Measurements from ENCODE around the gene IGF2R. TPM values are rescaled to one million over a fixed set of nuclear protein-coding genes. Genes with fewer than 3 reads are reported as not detected.
"Not testable (repeated sequence)": the region's sequence is repeated elsewhere in the genome, so short reads cannot be mapped to it uniquely, and the experiment has no call there.

IGF2R gene, protein sequence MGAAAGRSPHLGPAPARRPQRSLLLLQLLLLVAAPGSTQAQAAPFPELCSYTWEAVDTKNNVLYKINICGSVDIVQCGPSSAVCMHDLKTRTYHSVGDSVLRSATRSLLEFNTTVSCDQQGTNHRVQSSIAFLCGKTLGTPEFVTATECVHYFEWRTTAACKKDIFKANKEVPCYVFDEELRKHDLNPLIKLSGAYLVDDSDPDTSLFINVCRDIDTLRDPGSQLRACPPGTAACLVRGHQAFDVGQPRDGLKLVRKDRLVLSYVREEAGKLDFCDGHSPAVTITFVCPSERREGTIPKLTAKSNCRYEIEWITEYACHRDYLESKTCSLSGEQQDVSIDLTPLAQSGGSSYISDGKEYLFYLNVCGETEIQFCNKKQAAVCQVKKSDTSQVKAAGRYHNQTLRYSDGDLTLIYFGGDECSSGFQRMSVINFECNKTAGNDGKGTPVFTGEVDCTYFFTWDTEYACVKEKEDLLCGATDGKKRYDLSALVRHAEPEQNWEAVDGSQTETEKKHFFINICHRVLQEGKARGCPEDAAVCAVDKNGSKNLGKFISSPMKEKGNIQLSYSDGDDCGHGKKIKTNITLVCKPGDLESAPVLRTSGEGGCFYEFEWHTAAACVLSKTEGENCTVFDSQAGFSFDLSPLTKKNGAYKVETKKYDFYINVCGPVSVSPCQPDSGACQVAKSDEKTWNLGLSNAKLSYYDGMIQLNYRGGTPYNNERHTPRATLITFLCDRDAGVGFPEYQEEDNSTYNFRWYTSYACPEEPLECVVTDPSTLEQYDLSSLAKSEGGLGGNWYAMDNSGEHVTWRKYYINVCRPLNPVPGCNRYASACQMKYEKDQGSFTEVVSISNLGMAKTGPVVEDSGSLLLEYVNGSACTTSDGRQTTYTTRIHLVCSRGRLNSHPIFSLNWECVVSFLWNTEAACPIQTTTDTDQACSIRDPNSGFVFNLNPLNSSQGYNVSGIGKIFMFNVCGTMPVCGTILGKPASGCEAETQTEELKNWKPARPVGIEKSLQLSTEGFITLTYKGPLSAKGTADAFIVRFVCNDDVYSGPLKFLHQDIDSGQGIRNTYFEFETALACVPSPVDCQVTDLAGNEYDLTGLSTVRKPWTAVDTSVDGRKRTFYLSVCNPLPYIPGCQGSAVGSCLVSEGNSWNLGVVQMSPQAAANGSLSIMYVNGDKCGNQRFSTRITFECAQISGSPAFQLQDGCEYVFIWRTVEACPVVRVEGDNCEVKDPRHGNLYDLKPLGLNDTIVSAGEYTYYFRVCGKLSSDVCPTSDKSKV (N-terminal part only)
- 10 to 100 TPM; 44.1 to 64.2 (median 52.2) TPM for polyA plus RNA-seq (ENCODE audit: insufficient read depth in 1 of 5, insufficient read length in 5 of 5, low replicate concordance in 1 of 5)
- long read RNA-seq, donor 1, result 0 reads
- long read RNA-seq, donor 2, full-length matches to known transcripts, result 1 of 1 reads
- long read RNA-seq, donor 2, partial matches to known transcripts, result 0 of 1 reads
- long read RNA-seq, donor 2, other reads (novel, unspliced or antisense), result 0 of 1 reads
- long read RNA-seq, donor 3, result 0 reads
- long read RNA-seq, donor 4, result 0 reads
- long read RNA-seq, donor 5, partial matches to known transcripts, result 68 of 68 reads
- long read RNA-seq, donor 5, other reads (novel, unspliced or antisense), result 0 of 68 reads
- long read RNA-seq, donor 6, result 0 reads
- long read RNA-seq, donor 7, partial matches to known transcripts, result 50 of 50 reads
- long read RNA-seq, donor 7, other reads (novel, unspliced or antisense), result 0 of 50 reads
- long read RNA-seq, donor 8, result 0 reads

DNA sequence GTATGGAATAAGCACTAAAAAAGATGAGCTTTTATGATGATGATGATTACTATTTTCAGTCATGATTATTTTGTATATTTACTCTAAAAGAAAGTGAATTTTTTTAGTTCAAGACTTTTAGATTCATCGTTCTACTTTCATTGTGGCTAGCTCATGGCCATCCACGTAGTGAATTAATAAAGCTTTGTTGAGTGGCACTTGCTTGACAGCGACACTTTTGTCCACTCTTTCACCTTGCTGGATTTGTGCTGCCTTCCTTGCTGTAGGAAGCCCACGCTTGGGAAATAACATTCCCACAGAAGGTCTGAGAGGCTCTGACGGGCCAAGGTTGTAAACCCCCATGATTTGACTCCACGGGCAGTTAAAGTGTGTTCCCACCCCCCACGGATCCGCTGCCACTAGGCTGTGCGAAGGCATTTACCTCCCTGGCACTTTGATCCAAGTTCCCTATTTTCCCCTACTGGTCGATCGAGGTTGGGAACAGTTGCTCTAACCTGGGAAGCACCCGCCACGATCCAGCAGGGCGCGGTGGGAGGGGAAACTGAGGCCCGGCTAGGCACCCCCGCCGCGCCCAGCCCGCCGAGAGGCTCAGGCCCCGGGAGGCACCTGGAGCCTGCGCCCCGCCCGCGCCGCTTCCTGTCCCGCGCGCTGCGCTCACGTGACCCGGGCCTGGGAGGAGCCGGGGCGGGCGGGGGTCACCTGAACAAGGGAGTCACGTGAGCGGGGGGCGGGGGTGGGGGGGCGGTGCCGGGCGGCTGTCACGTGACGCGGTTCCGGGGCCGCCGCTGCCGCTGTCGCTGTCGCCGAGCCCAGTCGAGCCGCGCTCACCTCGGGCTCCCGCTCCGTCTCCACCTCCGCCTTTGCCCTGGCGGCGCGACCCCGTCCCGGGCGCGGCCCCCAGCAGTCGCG lies at the start of gene IGF2R:
Gene IGF2R, plus strand, starts transcription at position 788 of the 909 bp plus-strand sequence. CDS start 165 bp downstream, outside the sequence.
- peak; percentile 86 to 89 for DNase-seq

DNA sequence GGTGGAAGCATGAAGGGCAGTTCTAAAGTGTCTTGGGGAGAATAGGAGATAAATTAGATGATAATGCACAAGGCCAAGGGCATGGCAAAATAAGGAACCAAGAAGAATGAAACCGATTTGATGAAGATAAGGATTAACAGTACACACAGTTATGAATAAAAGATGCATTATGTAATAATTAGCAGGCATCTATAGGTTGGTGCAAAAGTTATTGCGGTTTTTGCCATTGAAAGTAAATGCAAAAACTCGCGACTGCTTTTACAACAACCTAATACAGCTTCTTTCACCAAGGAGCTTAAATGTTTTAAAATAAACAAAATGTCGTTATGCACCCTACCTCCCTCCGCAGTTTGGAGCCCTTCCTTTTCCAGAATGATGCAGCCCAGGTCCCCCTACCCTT lies 49.1 kb upstream of the IGF2R start:
- no peak for DNase-seq

DNA sequence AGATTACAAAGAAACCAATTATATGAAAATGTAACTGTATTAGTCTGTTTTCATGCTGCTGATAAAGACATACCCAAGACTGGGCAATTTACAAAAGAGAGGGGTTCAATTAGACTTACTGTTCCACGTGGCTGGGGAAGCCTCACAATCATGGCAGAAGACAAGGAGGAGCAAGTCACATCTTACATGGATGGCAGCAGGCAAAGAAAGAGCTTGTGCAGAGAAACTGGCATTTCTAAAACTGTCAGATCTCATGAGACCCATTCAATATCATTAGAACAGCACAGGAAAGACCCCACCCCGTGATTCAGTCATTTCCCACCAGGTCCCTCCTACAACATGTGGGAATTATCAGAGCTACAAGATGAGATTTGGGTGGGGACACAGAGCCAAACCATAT lies 44.7 kb upstream of the IGF2R start:
- DNase-seq, result not testable (repeated sequence)

DNA sequence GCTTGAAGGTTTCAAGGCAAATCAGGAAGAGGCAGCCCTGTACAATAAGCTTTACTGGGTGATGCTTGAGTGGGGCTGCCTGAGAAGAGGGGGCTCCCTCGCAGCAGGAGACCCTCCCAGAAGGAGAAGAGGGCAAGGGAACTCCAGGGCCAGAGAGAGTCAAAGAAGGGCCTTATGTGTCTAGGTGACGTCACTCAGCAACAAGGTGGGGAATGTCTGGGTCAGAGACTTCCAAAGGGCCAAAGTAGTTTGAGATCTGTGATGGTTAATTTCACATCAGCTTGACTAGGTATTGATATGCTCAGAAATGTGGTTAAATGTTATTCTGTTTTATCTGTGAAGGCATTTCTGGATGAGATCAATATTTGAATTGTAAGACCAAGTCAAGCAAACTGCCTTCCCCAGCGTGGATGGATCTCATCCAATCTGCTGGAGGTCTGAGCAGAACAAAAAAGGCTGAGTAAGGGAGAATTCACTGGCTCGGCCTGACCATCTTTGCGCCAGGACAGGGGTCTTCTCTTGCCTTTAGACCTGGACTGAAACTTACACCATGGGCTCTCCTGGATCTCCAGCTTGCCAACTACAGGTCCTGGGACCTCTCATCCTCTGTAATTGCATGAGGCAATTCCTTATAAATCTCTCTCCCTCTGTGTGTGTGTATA lies 42.2 kb upstream of the IGF2R start:
- DNase-seq, result no peak

DNA sequence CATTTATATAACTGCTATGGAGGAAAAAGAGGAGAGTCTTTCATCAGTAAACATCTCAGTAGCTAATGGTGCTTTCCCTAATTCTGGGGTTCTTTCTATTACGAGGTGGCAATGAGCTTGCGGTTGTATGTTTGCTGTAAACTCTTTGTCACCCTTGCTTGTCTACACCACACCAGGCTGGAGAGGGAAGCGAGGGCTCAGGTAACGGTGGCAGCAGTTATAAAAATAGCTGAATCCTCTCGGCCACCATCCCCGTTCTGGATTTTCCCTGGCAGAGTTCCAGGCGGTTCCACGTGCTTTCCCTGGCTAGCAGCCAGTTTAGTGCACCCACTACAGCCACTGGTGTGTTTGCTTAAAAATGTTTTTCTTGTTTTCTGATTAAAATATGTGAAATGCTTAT lies 39.1 kb upstream of the IGF2R start:
- no peak for DNase-seq

DNA sequence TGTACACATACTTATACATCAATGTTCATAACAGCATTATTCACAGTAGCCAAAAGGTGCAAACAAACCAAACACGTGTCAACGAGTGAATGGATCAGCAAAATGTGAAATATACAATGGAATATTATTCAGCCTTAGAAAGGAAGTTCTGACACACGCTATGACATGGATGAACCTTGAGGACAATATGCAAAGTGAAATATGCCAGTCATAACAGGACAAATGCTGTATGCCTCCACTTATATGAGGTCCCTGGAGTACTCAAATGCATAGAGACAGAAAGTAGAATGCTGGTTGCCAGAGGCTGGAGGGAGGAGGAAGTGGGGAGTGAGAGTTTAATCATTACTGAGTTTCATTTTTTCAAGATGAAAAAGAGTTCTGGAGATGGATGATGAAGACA lies 37.8 kb upstream of the IGF2R start:
- DNase-seq, result no peak

DNA sequence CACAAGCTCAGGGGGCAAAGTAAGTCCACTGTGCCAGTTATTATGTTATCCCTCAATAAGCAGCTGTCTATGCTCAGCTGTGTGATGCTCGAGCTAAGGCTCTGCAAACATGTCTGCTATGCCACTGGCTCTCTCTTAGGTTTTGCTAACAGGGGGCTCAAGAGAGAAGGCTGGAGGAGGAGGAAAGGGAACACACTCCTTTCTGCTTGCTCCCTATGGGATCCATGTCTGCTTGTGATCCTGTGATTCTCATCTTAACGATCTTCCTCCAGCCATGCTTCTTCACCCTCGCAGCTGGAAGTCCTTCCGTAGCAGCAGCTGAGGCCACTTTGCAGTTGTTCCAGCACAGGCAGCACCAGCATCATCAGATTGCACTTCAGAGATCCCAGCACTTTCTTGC lies 37.0 kb upstream of the IGF2R start:
- no peak for DNase-seq

DNA sequence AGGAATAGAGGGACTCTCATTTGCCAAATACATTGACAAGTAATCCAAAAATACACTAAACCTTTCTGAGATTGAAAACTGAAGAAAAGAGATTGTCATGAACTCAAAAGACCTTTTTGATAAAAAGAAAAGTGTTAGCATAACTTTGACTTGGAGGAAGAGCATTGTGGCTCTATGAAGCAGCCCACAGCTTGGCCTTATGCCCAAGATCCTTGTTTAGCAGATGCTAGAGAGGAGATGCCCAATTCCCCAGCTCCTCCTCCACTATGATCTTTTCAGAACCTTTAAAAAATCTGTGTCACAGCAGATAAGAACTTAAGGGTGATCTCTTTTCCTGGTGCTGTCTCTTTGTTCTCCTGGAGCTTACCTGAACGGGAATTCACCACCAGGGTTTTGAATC lies 35.8 kb upstream of the IGF2R start:
- no peak for DNase-seq

DNA sequence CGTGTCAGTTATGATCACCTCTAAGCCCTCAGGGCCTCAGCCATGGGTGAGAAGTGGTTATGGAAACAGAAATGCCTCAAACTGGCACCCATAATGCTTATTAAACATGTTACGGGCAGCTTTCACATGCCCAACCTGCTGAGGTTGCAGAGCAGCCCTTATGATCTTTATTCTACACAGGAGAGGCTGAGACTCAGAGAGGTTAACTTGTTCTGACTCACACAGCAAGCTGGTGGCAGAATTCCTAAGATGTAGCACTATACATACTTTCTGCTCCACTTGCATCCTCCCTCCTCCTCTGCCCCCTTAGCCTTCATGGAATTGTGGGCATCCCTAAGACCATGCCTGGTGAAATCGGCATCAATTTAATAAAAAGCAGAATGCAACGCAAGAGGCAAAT lies 34.7 kb upstream of the IGF2R start:
- DNase-seq, result no peak

DNA sequence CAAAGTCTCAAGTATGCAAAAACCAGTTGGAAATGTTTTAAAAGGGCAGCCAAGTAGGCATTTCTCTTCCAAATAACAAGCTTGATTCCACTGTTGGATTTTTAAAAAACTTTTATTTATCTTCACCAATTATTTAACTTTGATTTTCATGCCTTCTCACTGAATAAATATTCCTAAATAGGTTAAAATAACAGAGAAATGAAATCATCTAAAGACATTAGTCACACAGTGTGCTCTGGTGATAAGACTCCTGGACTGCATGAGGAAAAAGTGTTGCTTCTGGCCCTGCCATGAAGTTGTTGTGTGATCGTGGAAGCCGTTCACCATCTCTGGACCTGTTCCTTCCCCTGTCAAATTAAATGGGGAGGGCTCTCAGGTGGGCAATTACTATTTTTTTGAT lies 33.8 kb upstream of the IGF2R start:
- DNase-seq, result no peak

DNA sequence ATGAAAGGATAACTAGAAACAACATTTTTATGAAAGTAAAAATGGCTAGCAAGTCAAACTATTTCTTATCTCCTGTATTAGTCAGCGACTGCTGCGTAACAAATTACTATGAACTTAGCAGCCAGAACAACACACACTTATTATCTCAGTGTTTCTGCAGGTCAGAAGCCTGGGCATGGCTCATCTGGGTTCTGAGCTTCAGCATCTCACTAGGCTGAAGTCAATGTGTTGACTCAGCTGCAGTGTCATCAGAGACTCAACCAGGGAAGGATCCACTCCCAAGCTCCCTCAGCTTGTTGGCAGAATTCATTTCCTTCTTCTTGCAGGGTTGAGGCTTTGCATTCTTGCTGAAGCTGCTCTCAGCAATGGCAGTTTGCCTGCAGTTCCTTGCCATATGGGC lies 33.2 kb upstream of the IGF2R start:
- no peak for DNase-seq

DNA sequence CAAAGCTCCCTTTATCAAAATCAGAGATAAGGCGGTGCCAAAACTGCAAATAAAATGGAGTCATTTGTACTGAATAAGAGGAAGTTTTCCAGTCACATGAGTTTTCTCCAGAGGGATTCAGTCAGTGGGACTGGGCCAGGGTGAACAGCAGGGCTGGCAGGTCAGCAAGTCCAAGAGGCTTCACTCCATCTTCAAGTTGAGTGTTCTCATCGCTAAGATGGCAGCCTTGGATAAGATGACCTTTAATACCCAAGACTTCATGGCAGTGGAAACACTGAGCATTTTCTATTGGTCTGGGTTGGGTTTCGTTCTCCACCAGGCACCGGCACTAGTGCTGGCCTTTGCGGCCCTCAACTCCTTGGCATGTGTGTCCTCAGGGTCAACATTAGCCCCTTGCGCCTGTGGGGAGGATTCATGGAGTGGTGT lies 29.3 kb upstream of the IGF2R start:
- peak; percentile 49 for DNase-seq

DNA sequence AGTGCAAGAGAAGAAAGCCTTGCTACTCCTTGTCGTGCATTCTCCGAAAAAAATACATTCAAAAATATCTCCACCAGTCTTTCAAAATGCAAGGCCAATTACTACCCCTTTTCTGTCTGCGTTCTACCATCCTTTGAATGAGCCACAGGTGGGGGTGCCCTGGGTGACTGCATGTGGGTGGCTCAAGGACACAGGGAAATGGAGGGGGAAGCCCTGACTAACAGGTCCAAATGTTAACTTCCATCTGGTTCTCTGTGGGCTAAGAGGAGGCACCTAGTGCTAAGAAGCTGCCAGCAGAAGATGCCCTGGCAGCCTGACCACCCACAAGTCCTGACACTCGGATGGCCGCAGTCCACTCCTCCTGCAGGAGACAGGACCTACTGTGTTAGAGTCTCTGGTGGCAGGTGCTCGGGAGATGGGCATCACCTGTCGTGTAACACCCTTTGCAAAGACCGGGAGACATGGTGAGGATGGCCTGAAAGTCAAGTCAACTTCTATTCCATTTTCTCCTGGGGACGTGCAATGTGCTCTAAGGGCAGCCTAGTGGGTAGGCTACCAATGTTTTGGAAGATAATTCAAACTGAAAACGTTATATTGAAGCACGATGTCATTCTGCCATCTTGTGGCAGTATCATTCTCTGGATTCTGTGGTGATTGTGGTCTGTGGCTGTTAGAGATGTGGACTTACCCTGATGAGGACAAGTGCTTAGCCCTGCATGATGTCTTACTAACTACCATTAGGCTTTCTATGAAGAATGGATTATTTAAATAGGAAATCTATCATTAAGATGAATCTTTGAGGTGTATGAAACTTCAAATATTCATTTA lies 27.4 kb upstream of the IGF2R start:
- DNase-seq, result no peak

DNA sequence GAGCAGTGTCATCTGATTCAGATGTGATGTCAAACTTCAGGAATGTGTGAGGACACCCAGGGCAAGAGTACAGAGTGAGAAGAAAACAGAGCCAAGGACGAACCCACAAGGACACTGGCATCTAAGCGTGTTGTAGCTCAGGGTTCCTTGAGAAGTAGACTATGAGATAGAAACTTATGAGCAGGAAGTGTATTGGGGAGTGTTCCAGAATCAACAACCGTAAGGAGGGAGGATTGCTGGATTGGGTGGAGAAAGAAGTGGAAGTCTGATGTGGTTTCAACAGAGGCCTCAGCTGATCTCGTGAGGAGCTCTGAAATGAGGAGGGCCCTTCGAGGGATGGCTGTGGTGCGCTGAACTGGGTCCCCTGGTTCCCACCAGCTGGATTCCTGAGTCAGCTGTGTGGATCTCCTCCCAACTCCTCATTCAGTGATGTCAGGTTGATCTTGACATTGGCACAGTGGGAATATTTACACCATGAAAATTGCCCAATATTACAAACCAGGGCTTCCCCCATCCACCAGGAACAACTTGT lies 25.7 kb upstream of the IGF2R start:
- DNase-seq, result no peak

DNA sequence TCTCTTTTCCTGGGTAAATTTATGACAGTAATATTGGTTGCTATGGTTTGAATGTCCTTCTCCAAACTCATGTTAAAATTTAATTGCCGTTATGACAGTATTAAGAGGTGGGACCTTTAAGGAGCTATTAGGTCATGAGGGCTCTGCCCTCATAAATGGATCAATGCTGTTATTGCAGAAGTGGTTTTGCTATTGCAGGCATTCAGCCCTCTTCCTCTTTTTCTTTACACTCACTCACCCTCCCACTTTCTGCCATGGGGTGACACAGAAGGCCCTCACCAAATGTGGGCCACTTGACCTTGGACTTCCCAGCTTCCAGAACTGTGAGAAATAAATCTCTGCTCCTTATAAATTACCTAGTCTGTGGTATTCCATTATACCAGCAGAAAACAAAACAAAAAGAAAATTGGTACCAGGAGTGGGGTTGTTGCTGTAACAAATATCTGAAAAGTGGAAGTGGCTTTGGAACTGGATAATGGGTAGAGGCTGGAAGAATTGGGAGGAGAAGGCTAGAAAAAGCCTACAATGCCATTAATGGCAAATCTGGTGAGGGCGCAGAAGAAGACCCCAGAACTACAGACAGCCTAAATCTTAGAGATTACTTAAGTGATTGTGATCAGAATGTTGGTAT lies 24.8 kb upstream of the IGF2R start:
- DNase-seq, result no peak

DNA sequence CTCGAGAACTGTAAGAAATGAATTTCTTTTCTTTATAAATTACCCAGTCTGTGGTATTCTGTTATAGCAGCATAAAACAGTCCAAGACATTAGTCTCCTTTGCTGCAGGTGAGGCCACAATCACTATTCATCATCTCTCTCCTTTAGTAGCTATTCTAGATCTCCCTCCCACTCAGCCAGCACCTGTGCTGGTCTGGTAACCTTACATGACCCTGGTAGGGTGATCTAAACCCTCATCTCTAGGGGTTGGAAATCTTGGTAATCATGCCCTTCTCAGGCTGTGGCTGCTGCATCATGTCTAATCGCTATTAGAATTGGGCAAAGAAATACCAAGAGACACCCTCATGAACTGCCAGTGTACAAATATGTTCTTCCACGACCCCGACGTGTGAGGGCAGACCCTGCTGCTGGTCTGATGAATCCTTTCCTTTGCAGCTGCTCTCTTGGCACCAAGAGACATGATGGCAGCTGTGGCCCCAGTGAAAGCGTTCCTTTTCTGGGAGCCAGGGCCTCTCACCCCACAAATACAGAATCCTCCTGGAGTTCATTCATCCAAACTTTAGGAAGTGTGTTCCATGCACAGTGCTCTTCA lies 23.0 kb upstream of the IGF2R start:
- DNase-seq, result no peak

DNA sequence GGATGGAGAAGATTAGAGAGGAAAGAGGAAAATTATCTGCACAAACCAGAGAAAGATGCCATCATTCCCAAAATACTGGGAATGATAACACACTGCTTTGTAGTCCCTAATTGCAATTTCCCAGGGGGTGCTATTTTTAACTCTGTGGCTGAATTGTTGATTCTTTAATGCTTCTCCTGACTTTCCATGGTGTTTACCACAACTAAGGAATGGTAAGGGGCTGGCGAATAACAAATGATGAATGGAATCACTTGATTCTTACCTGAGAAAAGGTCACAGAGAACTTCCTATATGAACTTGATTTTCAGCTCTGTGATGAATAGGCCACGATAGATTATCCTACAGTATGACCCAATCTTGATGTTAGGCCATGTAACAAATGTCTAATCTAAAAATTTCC lies 22.0 kb upstream of the IGF2R start:
- no peak for DNase-seq
